NCI-H82 treated with DMSO at 0.1 percent for 48 hours (cell line): ENCODE measurements around the gene SUFU.

Source experiments
- DNase-seq: peaks from one replicate; lab custom pipeline; 2025; ENCODE audit not compliant: unreplicated experiment; lab: John Stamatoyannopoulos, UW

SUFU gene

GRCh38 chr10:102682981-102683380 lies 179.2 kb downstream of the SUFU start:
- no peak for DNase-seq
